ENCODE data around the gene H19.

H19 gene

GRCh38 chr11:1952806-1953482 lies 44.7 kb downstream of the H19 start:
- no CpG with 5 or more reads among the region's 29 CpGs for WGBS (ENCODE audit: extremely low coverage, insufficient coverage, low lambda C conversion rate)
- H3K27ac ChIP-seq (ENCODE audit: low read depth, low read length): no peak overlapping the region
- H3K4me1 ChIP-seq (ENCODE audit: control insufficient read depth, low read depth, low read length): no peaks in the 10 kb centered on the region
- H3K79me1 ChIP-seq (ENCODE audit: low read length): no peaks in the 10 kb centered on the region
- no peak overlapping the region for H3K4ac ChIP-seq (ENCODE audit: low read depth, low read length)
- H3K4me3 ChIP-seq (ENCODE audit: low read length): no peak overlapping the region
- H3K36me3 ChIP-seq (ENCODE audit: control insufficient read depth, insufficient read depth, low read length): no peaks in the 10 kb centered on the region
- no peak overlapping the region for H3K4me2 ChIP-seq (ENCODE audit: low read length)
- no peak overlapping the region for H2BK15ac ChIP-seq (replicated peaks; ENCODE audit: low read depth)
- H2BK5ac ChIP-seq (ENCODE audit: low read length): no peak overlapping the region
- H3K18ac ChIP-seq (ENCODE audit: low read length): no peak overlapping the region
- no peaks in the 10 kb centered on the region for H3K79me2 ChIP-seq (ENCODE audit: control insufficient read depth, insufficient read depth, low read length)
- no peak overlapping the region for H3K9ac ChIP-seq (ENCODE audit: low read length)
- H3K23ac ChIP-seq (ENCODE audit: low read length): no peak overlapping the region
- H4K8ac ChIP-seq (ENCODE audit: low read depth, low read length): no peak overlapping the region
- no peak overlapping the region for H2BK120ac ChIP-seq (ENCODE audit: low read depth, low read length)
- DNase-seq: no peak
- H2AK5ac ChIP-seq (ENCODE audit: low read length): no peak overlapping the region
- H4K5ac ChIP-seq (ENCODE audit: low read length): no peak overlapping the region
- no peaks in the 10 kb centered on the region for H3K27me3 ChIP-seq (ENCODE audit: insufficient read depth, low read length, poor library complexity)
- H3K56ac ChIP-seq (ENCODE audit: low read length): no peak overlapping the region

- no CpG with 5 or more reads among the region's 15 CpGs for WGBS (ENCODE audit: extremely low coverage, insufficient coverage, low lambda C conversion rate)
- Histone ChIP-seq H3K56ac (ENCODE audit: low read length) (no peak overlapping the region), H3K79me1 (ENCODE audit: low read length) (no peaks in the 10 kb centered on the region), H2AK5ac (ENCODE audit: low read length) (no peak overlapping the region), H3K4me1 (ENCODE audit: control insufficient read depth, low read depth, low read length) (no peaks in the 10 kb centered on the region), H3K4me2 (ENCODE audit: low read length) (no peak overlapping the region), H4K5ac (ENCODE audit: low read length) (no peak overlapping the region), H3K4ac (ENCODE audit: low read depth, low read length) (no peak overlapping the region), H3K36me3 (ENCODE audit: control insufficient read depth, insufficient read depth, low read length) (no peaks in the 10 kb centered on the region), H3K9ac (ENCODE audit: low read length) (no peak overlapping the region), H3K23ac (ENCODE audit: low read length) (no peak overlapping the region), H2BK120ac (ENCODE audit: low read depth, low read length) (no peak overlapping the region), H3K79me2 (ENCODE audit: control insufficient read depth, insufficient read depth, low read length) (no peaks in the 10 kb centered on the region), H3K27ac (ENCODE audit: low read depth, low read length) (no peak overlapping the region), H3K4me3 (ENCODE audit: low read length) (no peak overlapping the region), H2BK5ac (ENCODE audit: low read length) (no peak overlapping the region), H3K27me3 (ENCODE audit: insufficient read depth, low read length, poor library complexity) (no peaks in the 10 kb centered on the region), H4K8ac (ENCODE audit: low read depth, low read length) (no peak overlapping the region), H2BK15ac (replicated peaks; ENCODE audit: low read depth) (no peak overlapping the region), H3K18ac (ENCODE audit: low read length) (no peak overlapping the region)
- DNase-seq: no peak
Observed at GRCh38 chr11:1949922-1950321, 47.7 kb downstream of the H19 start.

- Histone ChIP-seq H3K23ac (ENCODE audit: low read length) (no peak overlapping the region), H3K4me2 (ENCODE audit: low read length) (no peak overlapping the region), H3K4ac (ENCODE audit: low read depth, low read length) (no peak overlapping the region), H3K9ac (ENCODE audit: low read length) (no peak overlapping the region), H3K27ac (ENCODE audit: low read depth, low read length) (no peak overlapping the region), H2BK15ac (replicated peaks; ENCODE audit: low read depth) (no peak overlapping the region), H3K36me3 (ENCODE audit: control insufficient read depth, insufficient read depth, low read length) (no peaks in the 10 kb centered on the region), H3K79me1 (ENCODE audit: low read length) (no peaks in the 10 kb centered on the region), H3K56ac (ENCODE audit: low read length) (no peak overlapping the region), H2BK120ac (ENCODE audit: low read depth, low read length) (no peak overlapping the region), H3K18ac (ENCODE audit: low read length) (no peak overlapping the region), H3K4me1 (ENCODE audit: control insufficient read depth, low read depth, low read length) (no peaks in the 10 kb centered on the region), H2BK5ac (ENCODE audit: low read length) (no peak overlapping the region), H4K5ac (ENCODE audit: low read length) (no peak overlapping the region), H2AK5ac (ENCODE audit: low read length) (no peak overlapping the region), H3K79me2 (ENCODE audit: control insufficient read depth, insufficient read depth, low read length) (no peaks in the 10 kb centered on the region), H3K27me3 (ENCODE audit: insufficient read depth, low read length, poor library complexity) (no peaks in the 10 kb centered on the region), H3K4me3 (ENCODE audit: low read length) (no peak overlapping the region), H4K8ac (ENCODE audit: low read depth, low read length) (no peak overlapping the region)
- DNase-seq: no peak
- no CpG with 5 or more reads among the region's 6 CpGs for WGBS (ENCODE audit: extremely low coverage, insufficient coverage, low lambda C conversion rate)
Observed at GRCh38 chr11:1949302-1949701, 48.3 kb downstream of the H19 start.

- WGBS (ENCODE audit: extremely low coverage, insufficient coverage, low lambda C conversion rate): no CpG with 5 or more reads among the region's 11 CpGs
- no peak overlapping the region for H3K23ac ChIP-seq (ENCODE audit: low read length)
- no peak overlapping the region for H3K9ac ChIP-seq (ENCODE audit: low read length)
- H2BK120ac ChIP-seq (ENCODE audit: low read depth, low read length): no peak overlapping the region
- no peaks in the 10 kb centered on the region for H3K4me1 ChIP-seq (ENCODE audit: control insufficient read depth, low read depth, low read length)
- no peaks in the 10 kb centered on the region for H3K79me1 ChIP-seq (ENCODE audit: low read length)
- H3K18ac ChIP-seq (ENCODE audit: low read length): no peak overlapping the region
- H2AK5ac ChIP-seq (ENCODE audit: low read length): no peak overlapping the region
- H3K36me3 ChIP-seq (ENCODE audit: control insufficient read depth, insufficient read depth, low read length): no peaks in the 10 kb centered on the region
- H2BK15ac ChIP-seq (replicated peaks; ENCODE audit: low read depth): no peak overlapping the region
- DNase-seq: no peak
- H3K79me2 ChIP-seq (ENCODE audit: control insufficient read depth, insufficient read depth, low read length): no peaks in the 10 kb centered on the region
- H3K4me3 ChIP-seq (ENCODE audit: low read length): no peak overlapping the region
- no peak overlapping the region for H3K27ac ChIP-seq (ENCODE audit: low read depth, low read length)
- no peak overlapping the region for H3K4me2 ChIP-seq (ENCODE audit: low read length)
- no peak overlapping the region for H3K56ac ChIP-seq (ENCODE audit: low read length)
- H4K8ac ChIP-seq (ENCODE audit: low read depth, low read length): no peak overlapping the region
- H4K5ac ChIP-seq (ENCODE audit: low read length): no peak overlapping the region
- no peak overlapping the region for H2BK5ac ChIP-seq (ENCODE audit: low read length)
- no peak overlapping the region for H3K4ac ChIP-seq (ENCODE audit: low read depth, low read length)
- no peaks in the 10 kb centered on the region for H3K27me3 ChIP-seq (ENCODE audit: insufficient read depth, low read length, poor library complexity)
Observed at GRCh38 chr11:1948389-1948788, 49.3 kb downstream of the H19 start.

GRCh38 chr11:1947592-1948237 lies 49.9 kb downstream of the H19 start:
- DNase-seq: no peak
- Histone ChIP-seq H2BK120ac (ENCODE audit: low read depth, low read length) (no peak overlapping the region), H3K36me3 (ENCODE audit: control insufficient read depth, insufficient read depth, low read length) (no peaks in the 10 kb centered on the region), H3K4me2 (ENCODE audit: low read length) (no peak overlapping the region), H3K4ac (ENCODE audit: low read depth, low read length) (no peak overlapping the region), H3K27ac (ENCODE audit: low read depth, low read length) (no peak overlapping the region), H3K23ac (ENCODE audit: low read length) (no peak overlapping the region), H3K56ac (ENCODE audit: low read length) (no peak overlapping the region), H3K79me2 (ENCODE audit: control insufficient read depth, insufficient read depth, low read length) (no peaks in the 10 kb centered on the region), H3K79me1 (ENCODE audit: low read length) (no peaks in the 10 kb centered on the region), H4K8ac (ENCODE audit: low read depth, low read length) (no peak overlapping the region), H2BK5ac (ENCODE audit: low read length) (no peak overlapping the region), H3K18ac (ENCODE audit: low read length) (no peak overlapping the region), H4K5ac (ENCODE audit: low read length) (no peak overlapping the region), H2BK15ac (replicated peaks; ENCODE audit: low read depth) (no peak overlapping the region), H2AK5ac (ENCODE audit: low read length) (no peak overlapping the region), H3K27me3 (ENCODE audit: insufficient read depth, low read length, poor library complexity) (no peaks in the 10 kb centered on the region), H3K4me1 (ENCODE audit: control insufficient read depth, low read depth, low read length) (no peaks in the 10 kb centered on the region), H3K9ac (ENCODE audit: low read length) (no peak overlapping the region), H3K4me3 (ENCODE audit: low read length) (no peak overlapping the region)
- WGBS (ENCODE audit: extremely low coverage, insufficient coverage, low lambda C conversion rate): no CpG with 5 or more reads among the region's 36 CpGs

Measured in mesendoderm (in vitro differentiated cells).